Inferior parietal cortex (tissue), 1 donor: Measurements from ENCODE around the gene RGS14.
"Not testable (repeated sequence)": the region's sequence is repeated elsewhere in the genome, so short reads cannot be mapped to it uniquely, and the experiment has no call there.

Source experiments
- DNase-seq: peaks from one replicate; pipeline ENCODE4 v3.0.0-alpha.2; 2016; ENCODE audit errors: extremely low spot score

The RGS14 gene

DNA sequence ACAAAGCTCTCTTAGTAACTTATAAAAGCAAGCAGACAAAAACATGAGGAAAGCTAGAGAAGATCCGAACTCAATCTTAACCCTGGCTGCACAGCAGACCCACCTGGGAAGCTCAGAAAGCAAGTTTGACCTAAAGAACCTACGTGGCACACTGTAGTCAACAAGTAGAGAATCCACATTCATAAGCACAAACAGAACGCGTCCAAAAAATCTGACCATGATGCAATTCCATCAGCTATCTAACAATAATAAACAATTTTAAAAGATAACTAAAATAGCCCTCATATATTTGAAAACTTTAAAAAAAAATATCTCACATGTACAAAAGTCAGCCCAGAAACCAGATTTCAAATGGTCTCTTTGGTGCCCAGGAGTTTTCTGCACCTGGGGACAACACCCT lies 10.9 kb upstream of the RGS14 start:
- DNase-seq = no peak

DNA sequence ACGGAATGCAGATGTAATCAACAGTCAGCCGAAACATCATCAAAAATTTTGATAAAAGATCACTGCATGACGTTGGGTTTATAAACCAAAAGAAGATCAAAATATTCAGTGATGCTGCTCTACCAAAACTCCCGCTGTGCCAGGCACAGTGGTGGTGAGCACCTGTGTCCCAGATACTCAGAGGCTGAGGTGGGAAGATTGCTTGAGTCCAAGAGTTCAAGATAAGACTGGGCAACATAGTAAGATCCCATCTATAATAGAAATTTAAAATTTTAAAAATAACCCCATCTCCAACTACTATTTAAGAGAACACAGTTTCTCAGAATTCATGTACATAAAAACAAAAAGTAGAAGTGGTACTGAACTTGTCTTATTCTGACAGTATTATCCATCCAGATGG lies 10.0 kb upstream of the RGS14 start:
- no peak for DNase-seq

DNA sequence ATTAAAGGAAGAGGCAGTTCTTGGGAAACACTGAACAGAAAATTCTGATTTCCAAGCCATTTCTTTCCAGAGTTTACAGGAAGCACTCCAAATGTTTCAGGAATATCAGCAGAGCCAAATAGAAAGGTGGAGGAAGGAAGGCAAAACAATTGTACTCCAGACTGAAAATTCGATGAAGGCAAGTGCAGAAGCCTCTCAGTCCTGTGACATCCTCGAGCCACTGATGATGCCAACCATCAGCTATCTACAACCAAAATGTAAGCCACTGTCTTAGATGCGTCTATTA lies 8.4 kb upstream of the RGS14 start:
- no peak for DNase-seq

GRCh38 chr5:177349762-177350161 lies 8.0 kb upstream of the RGS14 start:
- no peak for DNase-seq

- DNase-seq = no peak
These were observed 6.8 kb upstream of the RGS14 start for GRCh38 chr5:177350776-177351391.

GRCh38 chr5:177351392-177352329 lies 6.1 kb upstream of the RGS14 start, which contains the start of gene LMAN2:
Gene LMAN2 (minus strand): TSS chr5:177351668. CDS start chr5:177351647, 21 bp downstream.
- DNase-seq = peak; percentile 99

GRCh38 chr5:177353093-177353492 lies 4.6 kb upstream of the RGS14 start:
- no peak for DNase-seq

- no peak for DNase-seq
These were observed 3.5 kb upstream of the RGS14 start for GRCh38 chr5:177354256-177354655.

DNA sequence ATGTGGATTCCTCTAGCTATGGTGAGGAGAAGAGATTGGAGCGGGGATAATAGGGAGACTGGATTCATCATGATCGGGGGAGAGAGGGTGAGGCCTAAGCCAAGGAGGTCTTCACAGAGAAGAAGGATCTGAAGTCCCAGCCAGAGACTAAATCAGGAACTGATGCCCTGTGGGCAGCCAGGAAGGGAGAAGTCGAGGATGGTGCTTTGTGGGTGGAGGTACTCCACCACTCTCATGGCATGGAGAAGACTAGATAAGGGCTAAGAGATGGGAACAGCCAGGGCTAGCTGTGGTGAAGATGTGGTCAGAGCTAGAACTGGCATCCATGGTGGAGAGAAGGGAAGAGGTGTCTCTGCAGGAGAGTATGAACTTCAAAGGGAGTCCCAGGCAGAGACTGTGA lies 3.0 kb upstream of the RGS14 start:
- DNase-seq = no peak

- DNase-seq = no peak
These were observed 2.4 kb upstream of the RGS14 start for GRCh38 chr5:177355162-177355867.

- DNase-seq = no peak
These were observed 1.9 kb upstream of the RGS14 start for GRCh38 chr5:177355868-177356168.

- no peak for DNase-seq
These were observed 978 bp upstream of the RGS14 start for GRCh38 chr5:177356746-177357145.

DNA sequence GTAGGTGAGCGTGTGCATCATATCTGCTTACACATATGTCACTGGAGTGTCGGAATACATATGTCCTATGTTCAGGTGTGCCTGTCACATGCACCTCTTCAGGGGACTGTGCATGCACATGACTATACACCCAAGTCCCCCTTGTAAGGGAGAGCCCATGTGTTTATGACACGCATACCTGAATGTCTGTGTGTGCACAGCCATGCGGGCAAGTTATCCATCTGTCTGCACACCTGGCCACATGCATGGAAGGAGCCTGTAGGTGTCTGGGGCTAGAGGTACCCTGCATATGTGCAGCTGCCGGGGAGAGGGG lies 622 bp upstream of the RGS14 start:
- DNase-seq = no peak

DNA sequence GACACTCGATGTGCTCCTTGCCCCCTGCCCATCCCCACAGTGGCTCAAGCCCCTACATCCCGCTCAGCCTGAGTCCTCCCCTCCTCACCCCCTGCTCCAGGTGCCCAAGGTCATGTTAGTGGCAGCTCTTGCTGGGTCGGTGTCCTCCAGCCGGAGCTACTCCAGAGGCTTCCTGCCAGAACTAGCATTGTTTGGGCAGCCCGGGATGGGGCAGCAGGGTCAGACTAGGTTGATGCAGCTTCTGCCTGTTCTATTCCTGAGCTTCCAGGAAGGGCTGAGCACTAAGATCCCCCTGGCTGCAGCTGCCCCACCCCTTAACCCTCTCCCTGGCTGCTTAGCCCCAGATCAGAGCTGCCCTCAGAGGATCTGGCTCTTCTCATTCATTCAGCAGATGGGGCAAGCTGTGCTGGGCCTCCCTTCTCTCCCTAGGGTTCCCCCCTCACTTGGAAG lies 671 bp downstream of the RGS14 start:
- DNase-seq = no peak

DNA sequence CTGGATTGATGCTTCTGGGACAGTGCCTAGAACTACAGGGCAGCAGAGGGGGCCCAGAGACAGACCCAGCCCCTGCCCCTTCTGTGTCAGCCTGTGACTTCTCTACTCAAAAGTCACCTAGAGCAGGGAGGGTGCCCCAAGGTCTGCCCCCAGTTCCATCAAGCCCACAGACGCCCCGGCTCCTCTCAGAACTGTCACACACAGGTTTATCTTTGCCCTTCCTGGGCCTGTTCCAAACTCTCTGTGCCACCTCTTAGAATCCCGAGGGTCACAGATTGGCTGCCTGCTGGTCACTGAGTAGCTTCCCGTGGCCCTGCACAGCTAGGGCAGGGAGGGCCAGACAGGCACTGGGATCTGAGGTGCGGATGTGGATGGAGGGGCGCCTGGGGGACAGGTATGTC lies 1.7 kb downstream of the RGS14 start:
- DNase-seq = no peak

DNA sequence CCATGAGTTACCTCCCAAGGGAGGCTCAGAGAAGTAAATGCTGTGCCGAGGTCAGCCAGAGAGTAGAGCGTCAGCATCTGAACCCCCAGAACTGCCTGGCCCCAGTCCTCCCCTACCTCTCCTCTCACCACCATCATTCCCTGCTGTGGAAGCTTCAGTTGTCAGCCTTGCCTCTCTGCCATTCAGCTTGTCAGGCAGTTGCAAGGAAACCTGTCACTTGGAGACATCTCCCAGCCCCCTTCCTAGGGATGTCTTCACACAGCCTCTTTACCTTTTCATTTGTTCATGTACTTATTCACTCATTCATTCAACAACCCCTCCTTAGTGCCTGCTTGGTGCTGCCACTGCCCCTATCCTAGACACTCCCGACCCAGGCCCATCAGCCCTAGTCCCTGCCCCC lies 2.1 kb downstream of the RGS14 start:
- DNase-seq = no peak

DNA sequence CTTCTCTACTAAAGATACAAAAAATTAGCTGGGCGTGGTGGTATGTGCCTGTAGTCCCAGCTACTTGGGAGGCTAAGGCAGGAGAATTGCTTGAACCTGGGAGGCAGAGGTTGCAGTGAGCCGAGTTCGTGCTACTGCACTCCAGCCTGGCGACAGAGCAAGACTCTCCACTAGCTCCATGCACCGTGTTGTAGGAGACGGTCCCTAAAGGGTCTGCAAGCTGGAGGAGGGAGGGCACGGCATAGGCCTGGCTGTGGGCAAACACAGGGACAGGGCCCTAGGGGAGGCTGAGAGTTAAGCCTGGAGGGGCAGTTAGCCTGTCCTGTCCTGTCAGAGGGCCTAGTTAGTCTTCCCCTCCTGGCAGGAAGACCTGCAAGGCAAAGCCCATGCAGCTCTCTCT lies 3.0 kb downstream of the RGS14 start:
- DNase-seq = not testable (repeated sequence)

- no peak for DNase-seq
These were observed 3.9 kb downstream of the RGS14 start for GRCh38 chr5:177361418-177362291.

- no peak for DNase-seq
These were observed 4.5 kb downstream of the RGS14 start for GRCh38 chr5:177362292-177362609.

GRCh38 chr5:177362610-177363507 lies 5.1 kb downstream of the RGS14 start:
- no peak for DNase-seq

DNA sequence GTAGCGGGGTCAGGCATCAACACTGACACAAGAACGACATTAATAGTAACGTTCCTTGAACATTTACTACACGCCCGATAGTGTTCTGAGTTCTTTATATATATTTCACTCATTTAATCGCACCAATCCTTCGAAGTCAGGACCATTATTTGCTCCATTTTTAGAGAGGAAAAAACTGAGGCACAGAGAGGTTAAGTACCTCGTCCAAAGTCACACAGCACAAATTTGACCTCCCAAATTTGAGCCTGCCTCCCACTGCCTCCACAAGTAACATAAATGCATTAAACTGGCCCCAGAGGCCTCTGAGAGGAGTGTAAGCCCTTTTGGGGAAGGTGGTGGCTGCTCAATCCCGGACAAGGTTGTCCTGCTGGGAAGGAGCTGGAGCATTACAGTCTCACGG lies 5.8 kb downstream of the RGS14 start:
- DNase-seq = no peak
